ENCODE data around the gene ARID4B. TPM values are rescaled to one million over a fixed set of nuclear protein-coding genes. Genes with fewer than 3 reads are reported as not detected.
"Not testable (repeated sequence)": the region's sequence is repeated elsewhere in the genome, so short reads cannot be mapped to it uniquely, and the experiment has no call there.

ARID4B gene
- polyA plus RNA-seq, 3 donors = 45.0 to 51.3 (median 45.1) TPM

DNA sequence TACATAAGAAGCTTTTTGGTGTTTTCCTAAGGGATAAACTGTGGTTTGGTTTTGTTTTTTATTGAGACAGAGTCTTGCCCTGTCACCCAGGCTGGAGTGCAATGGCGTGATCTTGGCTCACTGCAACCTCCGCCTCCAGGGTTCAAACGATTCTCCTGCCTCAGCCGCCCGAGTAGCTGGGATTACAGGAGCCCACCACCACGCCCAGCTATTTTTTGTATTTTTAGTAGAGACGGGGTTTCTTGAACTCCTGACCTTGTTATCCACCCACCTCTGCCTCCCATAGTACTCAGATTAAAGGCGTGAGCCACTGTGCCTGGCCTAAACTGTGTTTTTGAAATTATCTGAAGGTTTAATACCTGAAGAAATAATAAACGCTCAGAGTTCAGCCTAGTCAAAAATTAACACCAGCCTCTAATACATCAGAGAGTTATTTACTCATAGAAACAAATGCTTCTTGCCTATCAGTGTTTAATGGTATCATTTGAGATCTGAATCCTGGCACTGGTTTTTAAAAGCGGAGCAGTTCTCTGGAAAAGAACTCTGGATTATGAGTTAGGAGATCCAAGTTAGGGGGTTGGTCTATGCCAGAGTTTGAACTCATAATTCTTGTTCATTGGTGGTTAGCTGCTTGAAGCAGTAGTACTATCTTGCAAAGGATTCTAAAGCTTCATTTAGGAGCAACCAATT, 28.7 kb downstream of the ARID4B start:
- no peak for DNase-seq

- no peak for DNase-seq
Measured at GRCh38 chr1:235298758-235299157, 29.2 kb downstream of the ARID4B start.

GRCh38 chr1:235297579-235297978, 30.4 kb downstream of the ARID4B start:
- no peak for DNase-seq

GRCh38 chr1:235296729-235297128, 31.2 kb downstream of the ARID4B start:
- DNase-seq = no peak

GRCh38 chr1:235295902-235296350, 32.1 kb downstream of the ARID4B start:
- DNase-seq = no peak

DNA sequence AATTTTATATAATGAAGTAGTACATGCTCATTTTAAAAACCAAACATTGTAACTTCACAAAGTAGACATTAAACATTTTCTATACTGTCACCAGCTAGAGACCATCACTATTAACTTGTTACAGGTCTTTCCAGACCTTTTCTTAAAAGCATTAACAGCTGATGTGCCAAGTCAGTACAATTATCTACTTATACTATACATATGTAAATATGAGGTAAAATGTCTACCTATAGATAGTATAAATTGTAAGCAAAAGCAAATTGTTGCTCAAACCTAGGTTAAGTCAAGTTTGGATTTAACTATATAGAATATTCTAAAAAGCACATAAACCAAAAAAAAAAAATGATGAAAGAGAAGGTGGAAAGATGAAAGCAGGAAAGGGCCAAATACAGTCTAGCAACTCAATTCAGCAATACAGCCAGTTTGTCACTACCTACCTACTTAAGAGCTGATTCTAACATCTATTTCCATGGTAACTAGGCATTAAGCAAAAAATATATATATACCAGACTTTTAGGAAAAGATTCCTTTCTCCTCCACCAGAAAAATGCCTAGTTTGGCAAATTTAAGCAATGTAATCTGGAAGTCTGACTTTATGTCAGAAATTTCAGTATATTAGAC, 34.5 kb downstream of the ARID4B start:
- no peak for DNase-seq

DNA sequence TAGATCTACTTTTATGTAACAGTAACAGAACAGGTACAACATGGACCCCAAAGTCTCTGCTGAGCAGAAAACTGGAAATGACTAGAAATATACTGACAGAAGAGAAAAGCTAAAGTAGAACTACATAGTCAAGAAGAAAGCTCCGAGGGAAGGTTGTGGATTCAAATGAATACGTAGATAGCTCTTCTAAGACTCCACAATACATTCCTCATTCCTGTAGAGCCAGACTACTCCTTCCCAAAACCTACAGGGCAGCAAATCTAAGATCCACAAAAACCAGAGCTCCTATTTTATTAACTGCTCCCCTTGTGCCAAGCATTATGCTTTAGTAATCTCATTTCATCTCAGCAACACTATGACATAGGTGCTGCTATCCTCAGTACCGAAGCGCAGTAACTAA, 35.2 kb downstream of the ARID4B start:
- DNase-seq = no peak

- DNase-seq = no peak
Measured at GRCh38 chr1:235291599-235292091, 36.3 kb downstream of the ARID4B start.

DNA sequence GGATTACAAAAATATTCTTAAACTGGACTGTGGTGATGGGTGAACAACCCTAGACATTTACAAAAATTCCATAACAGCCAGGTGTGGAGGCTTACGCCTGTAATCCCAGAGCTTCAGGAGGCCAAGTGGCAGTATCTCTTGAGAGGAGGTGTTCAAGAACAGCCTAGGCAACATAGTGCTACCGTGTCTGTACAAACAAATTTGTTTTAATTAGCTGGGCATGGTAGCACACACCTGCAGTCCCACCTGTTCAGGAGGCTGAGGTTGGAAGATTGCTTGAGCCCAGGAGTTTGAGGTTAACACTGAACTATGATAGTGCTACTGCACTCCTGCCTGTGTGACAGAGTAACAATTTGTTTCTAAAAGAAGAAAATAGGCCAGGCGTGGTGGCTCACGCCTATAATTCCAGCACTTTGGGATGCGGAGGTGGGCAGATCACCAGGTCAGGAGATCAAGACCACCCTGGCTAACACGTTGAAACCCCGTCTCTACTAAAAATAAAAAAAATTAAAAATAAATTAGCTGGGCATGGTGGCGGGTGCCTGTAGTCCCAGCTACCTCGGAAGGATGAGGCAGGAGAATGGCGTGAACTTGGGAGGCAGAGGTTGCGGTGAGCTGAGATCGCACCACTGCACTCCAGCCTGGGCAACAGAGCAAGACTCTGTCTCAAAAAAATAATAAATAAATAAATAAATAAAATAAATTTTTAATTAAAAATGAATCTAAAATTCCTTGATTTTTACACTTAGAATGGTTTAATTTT, 37.1 kb downstream of the ARID4B start:
- no peak for DNase-seq

DNA sequence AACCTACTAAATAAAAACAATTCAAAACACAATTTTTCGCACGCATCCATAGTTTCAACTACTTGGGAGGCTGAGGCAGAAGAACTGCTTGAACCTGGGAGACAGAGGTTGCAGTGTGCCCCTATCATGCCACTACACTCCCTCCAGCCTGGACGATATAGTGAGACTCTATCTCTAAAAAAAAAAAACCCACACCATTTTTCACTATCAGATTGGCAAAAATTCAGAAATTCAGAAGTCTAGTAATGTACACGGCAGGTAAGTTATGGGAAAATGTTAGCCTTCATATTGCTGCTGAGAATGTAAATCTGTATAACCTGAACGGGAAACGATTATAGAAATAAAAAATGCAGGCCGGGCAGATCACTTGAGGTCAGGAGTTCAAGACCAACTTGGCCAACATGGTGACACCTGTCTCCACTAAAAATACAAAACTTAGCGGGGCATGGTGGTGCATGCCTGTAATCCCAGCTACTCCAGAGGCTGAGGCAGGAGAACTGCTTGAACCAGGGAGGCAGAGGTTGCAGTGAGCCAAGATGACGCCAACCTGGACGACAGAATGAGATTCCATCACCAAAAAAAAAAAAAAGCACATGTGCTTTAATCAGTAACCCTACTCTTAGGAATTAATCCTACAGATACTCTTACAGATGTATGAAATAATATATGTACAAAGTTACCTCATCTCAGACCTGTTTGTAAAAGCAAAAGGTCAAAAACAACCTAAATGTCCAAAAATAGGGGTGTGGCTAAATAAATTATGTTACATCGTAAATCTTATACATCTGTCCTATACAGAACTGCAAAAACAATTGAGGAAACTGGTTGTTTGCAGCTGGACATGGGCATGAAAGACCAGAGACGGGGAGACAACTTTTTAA, 37.9 kb downstream of the ARID4B start:
- DNase-seq = no peak

GRCh38 chr1:235287208-235287882, 40.6 kb downstream of the ARID4B start:
- DNase-seq = no peak

GRCh38 chr1:235286667-235287066, 41.3 kb downstream of the ARID4B start:
- DNase-seq = no peak

GRCh38 chr1:235284231-235284769, 43.7 kb downstream of the ARID4B start:
- no peak for DNase-seq

GRCh38 chr1:235283636-235284035, 44.3 kb downstream of the ARID4B start:
- not testable (repeated sequence) for DNase-seq

DNA sequence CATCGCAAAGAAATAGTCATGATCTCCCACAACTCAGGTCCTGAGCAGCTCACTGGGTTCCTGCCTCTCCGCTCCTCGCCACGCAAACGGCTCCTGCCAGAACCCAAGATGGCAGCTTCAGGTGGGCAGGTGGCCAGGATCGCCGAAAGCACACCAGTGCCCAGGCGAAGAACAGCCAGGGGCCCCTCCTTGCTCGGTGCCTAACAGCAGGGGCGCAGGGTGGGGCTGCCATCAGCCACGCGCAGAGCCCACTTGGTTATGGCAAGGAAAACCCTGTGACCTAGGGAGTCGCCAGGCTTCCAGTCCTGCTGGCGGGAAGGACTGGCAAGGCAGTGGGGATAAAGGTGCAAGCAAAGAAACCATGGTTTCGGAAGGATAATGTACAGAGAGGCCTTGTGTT, 47.5 kb downstream of the ARID4B start:
- DNase-seq = no peak

DNA sequence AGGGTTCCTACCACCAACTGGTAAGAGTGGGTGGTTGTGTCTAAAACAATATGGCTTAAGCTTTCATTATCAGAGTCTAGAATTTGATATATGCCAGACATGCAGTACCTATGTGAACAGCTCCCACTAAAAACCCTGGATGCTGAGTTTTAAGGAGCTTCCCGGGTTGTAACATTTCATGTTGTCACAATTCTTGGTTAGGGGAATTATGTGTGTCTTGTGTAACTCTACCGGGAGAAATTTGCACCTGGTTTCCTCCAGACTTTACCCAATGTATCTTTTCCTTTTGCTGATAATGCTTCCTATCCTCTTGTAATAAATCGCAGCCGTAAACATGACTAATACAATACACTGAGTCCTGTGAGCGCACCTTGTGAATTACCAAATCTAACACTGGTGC, 48.3 kb downstream of the ARID4B start:
- no peak for DNase-seq

GRCh38 chr1:235278915-235279292, 49.1 kb downstream of the ARID4B start:
- no peak for DNase-seq

- no peak for DNase-seq
Measured at GRCh38 chr1:235278233-235278914, 49.6 kb downstream of the ARID4B start.

DNA sequence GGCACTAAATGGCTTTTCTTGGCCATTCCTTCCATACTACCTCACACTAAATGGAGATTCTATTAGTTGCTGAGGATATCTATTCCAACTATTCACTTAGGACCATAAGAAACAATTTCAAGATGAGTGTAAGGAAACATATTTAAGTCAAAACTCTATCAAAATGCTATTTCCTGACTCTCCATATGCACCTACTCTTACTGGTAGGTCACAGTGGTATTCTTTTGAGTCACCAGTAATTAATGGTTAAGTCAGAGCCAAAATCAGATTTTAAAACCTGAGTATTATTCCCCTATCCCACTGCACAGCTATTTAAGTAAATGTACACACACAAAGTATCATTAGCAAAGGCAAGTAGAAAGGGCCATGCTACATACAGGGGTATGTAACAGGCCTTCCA, 50.3 kb downstream of the ARID4B start:
- no peak for DNase-seq

GRCh38 chr1:235275836-235276235, 52.1 kb downstream of the ARID4B start:
- no peak for DNase-seq

All from renal pelvis (tissue), 4 donors.